RWPE1 (cell line): ENCODE results near the gene NKD1.
"Not testable (repeated sequence)": the region's sequence is repeated elsewhere in the genome, so short reads cannot be mapped to it uniquely, and the experiment has no call there.

ENCODE experiments used
- CTCF ChIA-PET: fragments of 350-600 bp; sonication (Branson Sonifier 250); formaldehyde crosslinking; extraction: SDS; loops from one replicate; lab custom pipeline; 2021; lab: Yijun Ruan, JAX
- POLR2A ChIA-PET: fragments of 400-600 bp; formaldehyde crosslinking; extraction: SDS; loops from one replicate; lab custom pipeline; 2020; ENCODE audit warnings: antibody characterized with exemption; ENCODE audit not compliant: low non-redundant PET; lab: Yijun Ruan, JAX
- DNase-seq: peaks from one replicate; pipeline ENCODE4 v3.0.0; 2012; ENCODE audit warnings: low spot score
- H3K27ac ChIP-seq: fragments of 450-650 bp; 2 replicates; pipeline ENCODE4 v1.5.1; 2017
- TF ChIP-seq, protein P1 (sequence below): fragments of 450-650 bp; conservative IDR thresholded peaks from 2 replicates; pipeline ENCODE4 v1.5.1; 2017; ENCODE audit warnings: low read depth, mild to moderate bottlenecking

The NKD1 gene

DNA sequence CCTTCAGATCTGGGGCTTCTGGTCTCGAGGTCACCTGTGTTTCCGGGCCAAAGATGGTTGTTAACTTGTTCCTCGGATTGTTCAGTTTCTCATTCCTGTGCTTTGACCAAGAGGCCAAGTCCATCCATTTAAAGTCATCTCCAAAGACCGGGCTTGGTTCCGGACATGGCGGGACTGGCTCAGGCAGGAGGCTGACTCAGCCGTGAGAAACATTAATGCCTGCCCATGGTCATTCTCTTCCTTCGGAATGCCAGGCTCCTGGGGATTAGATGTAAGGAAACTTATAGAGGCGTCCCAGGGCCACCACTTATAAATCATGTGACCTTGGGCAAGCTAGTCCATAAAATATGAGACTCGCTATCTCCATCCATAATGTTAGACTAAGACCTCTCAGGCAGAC is 13.6 kb upstream of the NKD1 start:
- ChIA-PET POLR2A (no interaction called here), CTCF (no interaction called here)
- TF ChIP-seq, protein P1, sequence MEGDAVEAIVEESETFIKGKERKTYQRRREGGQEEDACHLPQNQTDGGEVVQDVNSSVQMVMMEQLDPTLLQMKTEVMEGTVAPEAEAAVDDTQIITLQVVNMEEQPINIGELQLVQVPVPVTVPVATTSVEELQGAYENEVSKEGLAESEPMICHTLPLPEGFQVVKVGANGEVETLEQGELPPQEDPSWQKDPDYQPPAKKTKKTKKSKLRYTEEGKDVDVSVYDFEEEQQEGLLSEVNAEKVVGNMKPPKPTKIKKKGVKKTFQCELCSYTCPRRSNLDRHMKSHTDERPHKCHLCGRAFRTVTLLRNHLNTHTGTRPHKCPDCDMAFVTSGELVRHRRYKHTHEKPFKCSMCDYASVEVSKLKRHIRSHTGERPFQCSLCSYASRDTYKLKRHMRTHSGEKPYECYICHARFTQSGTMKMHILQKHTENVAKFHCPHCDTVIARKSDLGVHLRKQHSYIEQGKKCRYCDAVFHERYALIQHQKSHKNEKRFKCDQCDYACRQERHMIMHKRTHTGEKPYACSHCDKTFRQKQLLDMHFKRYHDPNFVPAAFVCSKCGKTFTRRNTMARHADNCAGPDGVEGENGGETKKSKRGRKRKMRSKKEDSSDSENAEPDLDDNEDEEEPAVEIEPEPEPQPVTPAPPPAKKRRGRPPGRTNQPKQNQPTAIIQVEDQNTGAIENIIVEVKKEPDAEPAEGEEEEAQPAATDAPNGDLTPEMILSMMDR, result no peak
- DNase-seq, result no peak
- no peak overlapping the region for H3K27ac ChIP-seq

DNA sequence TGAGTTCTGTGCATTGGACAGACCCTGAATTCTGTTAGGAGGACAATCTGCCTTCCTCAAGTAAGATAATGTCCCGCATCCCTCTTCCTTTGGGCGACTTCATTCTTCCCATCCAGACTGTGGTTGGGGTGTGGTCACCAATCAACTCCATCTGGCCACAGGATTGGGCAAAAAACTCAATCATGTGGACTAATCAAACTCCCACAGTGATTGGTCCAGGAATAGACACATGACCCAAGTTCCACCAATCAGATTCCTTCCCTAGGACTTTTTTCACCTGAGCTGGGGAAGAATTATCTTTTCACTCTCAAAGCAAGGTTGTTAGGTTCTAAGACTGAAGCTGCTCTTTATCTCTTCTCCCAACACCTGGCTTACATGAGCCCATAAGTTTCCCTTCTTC is 13.2 kb upstream of the NKD1 start:
- no peak overlapping the region for H3K27ac ChIP-seq
- ChIA-PET CTCF (no interaction called here), POLR2A (no interaction called here)
- no peak for DNase-seq
- TF ChIP-seq, protein P1, result no peak

DNA sequence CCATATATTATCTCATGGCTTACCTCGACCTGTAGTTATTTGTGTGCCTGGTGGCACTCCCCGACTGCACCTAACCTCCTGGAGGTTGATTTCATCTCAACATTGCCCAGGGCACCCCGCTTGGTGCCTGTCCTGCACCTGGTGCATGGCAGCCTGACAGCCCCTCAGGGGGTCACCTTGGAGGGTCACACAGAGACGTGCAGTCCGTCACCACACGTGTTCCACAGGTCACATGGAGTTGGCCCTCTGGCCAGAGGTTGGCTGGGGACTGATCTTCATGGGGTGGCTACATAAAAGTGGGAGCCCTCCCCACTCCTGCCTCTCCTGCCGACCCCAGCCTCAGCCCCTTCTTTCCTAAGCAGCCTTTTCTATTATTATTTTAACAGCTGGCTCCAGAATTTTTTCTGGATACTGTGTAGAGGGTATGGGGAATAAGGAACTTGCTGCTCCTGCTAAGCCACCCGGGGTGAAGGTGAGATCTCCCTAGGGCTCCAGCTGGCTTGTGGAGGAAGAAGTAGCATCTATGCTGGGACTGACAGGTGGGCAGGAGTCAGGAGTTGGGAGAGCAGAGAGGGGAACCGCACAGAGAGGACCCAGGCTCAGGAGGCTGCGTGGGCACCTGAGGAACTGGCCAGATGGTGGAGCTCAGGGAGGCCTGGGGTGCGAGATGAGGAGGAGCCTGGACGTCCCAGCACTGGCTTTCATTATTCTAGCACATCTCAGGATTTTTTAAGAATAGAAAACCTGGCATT is 12.5 kb upstream of the NKD1 start:
- H3K27ac ChIP-seq, result no peak overlapping the region
- CTCF ChIA-PET, result no interaction called here
- POLR2A ChIA-PET, result no interaction called here
- no peak for DNase-seq
- TF ChIP-seq, protein P1, result no peak

DNA sequence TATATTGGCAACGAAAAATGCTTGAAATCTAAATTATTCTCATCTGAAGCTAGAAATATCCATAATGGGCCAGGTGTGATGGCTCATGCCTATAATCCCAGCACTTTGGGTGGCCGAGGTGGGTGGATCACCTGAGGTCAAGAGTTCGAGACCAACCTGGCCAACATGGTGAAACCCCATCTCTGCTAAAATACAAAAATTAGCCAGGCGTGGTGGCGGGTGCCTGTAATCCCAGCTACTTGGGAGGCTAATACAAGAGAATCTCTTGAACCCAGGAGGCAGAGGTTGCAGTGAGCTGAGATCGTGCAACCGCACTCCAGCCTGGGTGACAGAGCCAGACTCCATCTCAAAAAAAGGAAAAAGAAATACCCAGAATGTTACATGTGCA is 11.9 kb upstream of the NKD1 start:
- POLR2A ChIA-PET, result not testable (repeated sequence)

DNA sequence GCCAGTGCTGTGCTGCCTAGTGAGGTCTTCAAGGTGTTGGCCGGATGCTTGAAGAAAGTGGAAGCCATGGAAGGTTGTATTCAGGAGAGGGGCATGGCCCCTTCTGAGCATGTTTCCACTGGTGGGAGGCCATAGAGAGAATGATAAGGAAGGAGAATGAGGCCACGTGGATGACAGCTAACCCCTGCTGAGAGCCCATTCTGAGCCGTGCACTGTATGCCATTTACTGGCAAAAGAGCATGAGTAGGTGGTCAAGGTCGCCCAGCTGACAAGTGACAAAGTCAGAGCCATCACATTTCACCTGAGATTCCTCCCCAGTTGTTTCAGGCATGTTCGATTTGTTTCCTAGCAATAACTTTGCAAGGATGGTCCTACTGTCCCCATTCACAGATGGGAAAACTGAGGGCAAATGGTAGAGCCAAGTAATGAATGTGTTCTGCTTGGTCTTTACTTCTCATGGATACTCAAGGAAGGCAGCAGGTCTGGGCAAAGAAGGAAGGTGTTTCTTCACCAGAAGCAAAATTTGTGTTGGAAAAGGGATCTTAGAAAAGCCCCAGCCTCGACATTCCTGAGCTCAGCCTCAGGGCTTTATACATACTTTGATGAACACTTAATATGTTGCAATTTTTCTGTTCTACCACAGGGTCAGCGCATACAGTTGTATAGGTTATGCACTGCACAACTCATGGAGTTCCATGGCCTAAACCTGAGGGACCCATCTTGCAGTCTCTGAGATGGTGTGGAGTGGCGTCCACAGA is 10.5 kb upstream of the NKD1 start:
- TF ChIP-seq, protein P1, result no peak
- CTCF ChIA-PET, result interaction anchor here (0.6 kb wide), 1 partner anchor 119 kb away, joined by 3 read pairs; no protein-coding TSS in a partner anchor
- POLR2A ChIA-PET, result no interaction called here
- no peak for DNase-seq
- peak overlapping the region; percentile 74 for H3K27ac ChIP-seq

More for the DNA sequence above, 11.9 kb upstream of the NKD1 start:
- H3K27ac ChIP-seq, DNase-seq, CTCF ChIA-PET: not testable (repeated sequence)

DNA sequence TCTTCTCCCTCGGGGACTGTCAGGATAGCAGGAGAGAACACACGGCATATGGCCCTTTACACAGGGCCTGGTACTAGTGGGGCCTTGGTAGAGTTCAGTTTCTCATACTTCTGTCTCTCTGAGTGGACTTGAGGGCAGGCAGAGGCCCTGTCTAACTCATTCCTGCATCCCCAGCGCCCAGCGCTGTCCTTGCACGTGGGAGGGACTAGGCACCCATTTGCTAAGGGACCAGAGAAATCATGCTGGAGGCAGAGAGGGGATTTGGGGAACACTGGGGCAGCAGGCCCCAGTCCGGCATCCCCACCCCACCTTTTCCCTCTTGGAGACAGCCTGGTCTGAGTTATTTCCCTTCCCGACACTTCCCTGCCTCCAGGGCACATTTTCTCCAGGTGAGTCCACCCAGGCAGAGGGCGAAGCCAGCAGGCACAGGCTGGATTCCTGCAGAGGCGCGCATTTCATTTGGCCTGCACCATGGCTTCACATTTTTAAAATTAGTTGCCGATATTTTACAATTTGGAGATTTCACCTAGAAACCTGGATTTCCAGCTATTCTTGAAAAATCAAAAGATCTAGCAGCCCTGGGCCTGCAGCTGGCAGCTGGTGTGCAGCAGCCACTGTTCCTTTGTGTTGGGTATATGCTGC is 9.7 kb upstream of the NKD1 start:
- POLR2A ChIA-PET, result no interaction called here
- TF ChIP-seq, protein P1, result no peak
- H3K27ac ChIP-seq, result peak overlapping the region; percentile 74
- DNase-seq, result peak; percentile 84
- CTCF ChIA-PET, result no interaction called here
